ENCODE measurements around the gene PCSK6. TPM values are rescaled to one million over a fixed set of nuclear protein-coding genes. Genes with fewer than 3 reads are reported as not detected.

The PCSK6 gene
- polyA plus RNA-seq, 2 donors: 5.4 to 6.5 TPM

- H3K27ac ChIP-seq (ENCODE audit: low read depth in 2 of 2, low read length in 1 of 2): no peak overlapping the region
Measured at GRCh38 chr15:101450403-101451265, 38.9 kb downstream of the PCSK6 start.

GRCh38 chr15:101449471-101450402 lies 39.8 kb downstream of the PCSK6 start:
- Histone ChIP-seq H3K27me3 (ENCODE audit: control insufficient read depth in 1 of 2, insufficient read depth in 2 of 2, low read length in 2 of 2) (no peaks in the 10 kb centered on the region), H3K27ac (ENCODE audit: low read depth in 2 of 2, low read length in 1 of 2) (no peak overlapping the region), H3K9me3 (ENCODE audit: control insufficient read depth in 2 of 2, insufficient read depth in 1 of 2, low read depth in 1 of 2, low read length in 1 of 2) (no peaks in the 10 kb centered on the region), H3K4me1 (ENCODE audit: control insufficient read depth in 2 of 2, insufficient read depth in 2 of 2, low read length in 1 of 2) (peaks cover 4 to 9% of the 10 kb centered on the region in 2 donors), H3K36me3 (ENCODE audit: control insufficient read depth in 2 of 2, insufficient read depth in 2 of 2, low read length in 1 of 2) (no peaks in the 10 kb centered on the region), H3K4me3 (ENCODE audit: low read depth in 1 of 2, low read length in 2 of 2) (no peak overlapping the region)
- 86 to 90% methylated on average over 21 of the region's 21 CpGs for WGBS, 2 donors

More at GRCh38 chr15:101450403-101451265, 38.9 kb downstream of the PCSK6 start:
- no peaks in the 10 kb centered on the region for H3K36me3 ChIP-seq (ENCODE audit: control insufficient read depth in 2 of 2, insufficient read depth in 2 of 2, low read length in 1 of 2)
- no peak overlapping the region for H3K4me3 ChIP-seq (ENCODE audit: low read depth in 1 of 2, low read length in 2 of 2)
- 75 to 78% methylated on average over 18 of the region's 18 CpGs for WGBS, 2 donors
- no peaks in the 10 kb centered on the region for H3K9me3 ChIP-seq (ENCODE audit: control insufficient read depth in 2 of 2, insufficient read depth in 1 of 2, low read depth in 1 of 2, low read length in 1 of 2)
- no peaks in the 10 kb centered on the region for H3K27me3 ChIP-seq (ENCODE audit: control insufficient read depth in 1 of 2, insufficient read depth in 2 of 2, low read length in 2 of 2)
- peaks cover 4 to 9% of the 10 kb centered on the region in 2 donors for H3K4me1 ChIP-seq (ENCODE audit: control insufficient read depth in 2 of 2, insufficient read depth in 2 of 2, low read length in 1 of 2)

GRCh38 chr15:101448336-101448735 lies 41.2 kb downstream of the PCSK6 start:
- WGBS, 2 donors: 94 to 95% methylated on average over 3 of the region's 3 CpGs
- no peak overlapping the region for H3K4me3 ChIP-seq (ENCODE audit: low read depth in 1 of 2, low read length in 2 of 2)
- no peaks in the 10 kb centered on the region for H3K36me3 ChIP-seq (ENCODE audit: control insufficient read depth in 2 of 2, insufficient read depth in 2 of 2, low read length in 1 of 2)

GRCh38 chr15:101447561-101448071 lies 41.9 kb downstream of the PCSK6 start:
- WGBS, 2 donors: 94% methylated on average over 20 of the region's 20 CpGs
- Histone ChIP-seq H3K4me3 (ENCODE audit: low read depth in 1 of 2, low read length in 2 of 2) (no peak overlapping the region), H3K27ac (ENCODE audit: low read depth in 2 of 2, low read length in 1 of 2) (no peak overlapping the region), H3K27me3 (ENCODE audit: control insufficient read depth in 1 of 2, insufficient read depth in 2 of 2, low read length in 2 of 2) (no peaks in the 10 kb centered on the region), H3K4me1 (ENCODE audit: control insufficient read depth in 2 of 2, insufficient read depth in 2 of 2, low read length in 1 of 2) (peaks cover 4 to 9% of the 10 kb centered on the region in 2 donors), H3K9me3 (ENCODE audit: control insufficient read depth in 2 of 2, insufficient read depth in 1 of 2, low read depth in 1 of 2, low read length in 1 of 2) (no peaks in the 10 kb centered on the region), H3K36me3 (ENCODE audit: control insufficient read depth in 2 of 2, insufficient read depth in 2 of 2, low read length in 1 of 2) (no peaks in the 10 kb centered on the region)

More at GRCh38 chr15:101448336-101448735, 41.2 kb downstream of the PCSK6 start:
- H3K9me3 ChIP-seq (ENCODE audit: control insufficient read depth in 2 of 2, insufficient read depth in 1 of 2, low read depth in 1 of 2, low read length in 1 of 2): no peaks in the 10 kb centered on the region
- no peak overlapping the region for H3K27ac ChIP-seq (ENCODE audit: low read depth in 2 of 2, low read length in 1 of 2)
- peaks cover 4 to 9% of the 10 kb centered on the region in 2 donors for H3K4me1 ChIP-seq (ENCODE audit: control insufficient read depth in 2 of 2, insufficient read depth in 2 of 2, low read length in 1 of 2)
- no peaks in the 10 kb centered on the region for H3K27me3 ChIP-seq (ENCODE audit: control insufficient read depth in 1 of 2, insufficient read depth in 2 of 2, low read length in 2 of 2)

- no peaks in the 10 kb centered on the region for H3K27me3 ChIP-seq (ENCODE audit: control insufficient read depth in 1 of 2, insufficient read depth in 2 of 2, low read length in 2 of 2)
- H3K36me3 ChIP-seq (ENCODE audit: control insufficient read depth in 2 of 2, insufficient read depth in 2 of 2, low read length in 1 of 2): no peaks in the 10 kb centered on the region
- peaks cover 4 to 9% of the 10 kb centered on the region in 2 donors for H3K4me1 ChIP-seq (ENCODE audit: control insufficient read depth in 2 of 2, insufficient read depth in 2 of 2, low read length in 1 of 2)
- 90 to 97% methylated on average over 2 of the region's 2 CpGs for WGBS, 2 donors
- no peak overlapping the region for H3K27ac ChIP-seq (ENCODE audit: low read depth in 2 of 2, low read length in 1 of 2)
- H3K4me3 ChIP-seq (ENCODE audit: low read depth in 1 of 2, low read length in 2 of 2): no peak overlapping the region
- no peaks in the 10 kb centered on the region for H3K9me3 ChIP-seq (ENCODE audit: control insufficient read depth in 2 of 2, insufficient read depth in 1 of 2, low read depth in 1 of 2, low read length in 1 of 2)
Measured at GRCh38 chr15:101447168-101447533, 42.4 kb downstream of the PCSK6 start.

GRCh38 chr15:101446518-101447167 lies 42.9 kb downstream of the PCSK6 start:
- Histone ChIP-seq H3K27me3 (ENCODE audit: control insufficient read depth in 1 of 2, insufficient read depth in 2 of 2, low read length in 2 of 2) (no peaks in the 10 kb centered on the region), H3K36me3 (ENCODE audit: control insufficient read depth in 2 of 2, insufficient read depth in 2 of 2, low read length in 1 of 2) (no peaks in the 10 kb centered on the region), H3K9me3 (ENCODE audit: control insufficient read depth in 2 of 2, insufficient read depth in 1 of 2, low read depth in 1 of 2, low read length in 1 of 2) (no peaks in the 10 kb centered on the region), H3K4me1 (ENCODE audit: control insufficient read depth in 2 of 2, insufficient read depth in 2 of 2, low read length in 1 of 2) (peaks cover 4 to 9% of the 10 kb centered on the region in 2 donors), H3K27ac (ENCODE audit: low read depth in 2 of 2, low read length in 1 of 2) (peak overlapping the region in 1 of 2 donors; percentile 34), H3K4me3 (ENCODE audit: low read depth in 1 of 2, low read length in 2 of 2) (no peak overlapping the region)
- WGBS, 2 donors: 62 to 64% methylated on average over 12 of the region's 12 CpGs

GRCh38 chr15:101445562-101446517 lies 43.7 kb downstream of the PCSK6 start:
- H3K4me1 ChIP-seq (ENCODE audit: control insufficient read depth in 2 of 2, insufficient read depth in 2 of 2, low read length in 1 of 2): peaks cover 4 to 12% of the 10 kb centered on the region in 2 donors
- H3K9me3 ChIP-seq (ENCODE audit: control insufficient read depth in 2 of 2, insufficient read depth in 1 of 2, low read depth in 1 of 2, low read length in 1 of 2): no peaks in the 10 kb centered on the region
- H3K27me3 ChIP-seq (ENCODE audit: control insufficient read depth in 1 of 2, insufficient read depth in 2 of 2, low read length in 2 of 2): no peaks in the 10 kb centered on the region
- H3K4me3 ChIP-seq (ENCODE audit: low read depth in 1 of 2, low read length in 2 of 2): no peak overlapping the region
- 45 to 56% methylated on average over 22 of the region's 22 CpGs for WGBS, 2 donors
- H3K27ac ChIP-seq (ENCODE audit: low read depth in 2 of 2, low read length in 1 of 2): peak overlapping the region in 1 of 2 donors; percentile 28
- no peaks in the 10 kb centered on the region for H3K36me3 ChIP-seq (ENCODE audit: control insufficient read depth in 2 of 2, insufficient read depth in 2 of 2, low read length in 1 of 2)

GRCh38 chr15:101444807-101445508 lies 44.5 kb downstream of the PCSK6 start:
- Histone ChIP-seq H3K27ac (ENCODE audit: low read depth in 2 of 2, low read length in 1 of 2) (no peak overlapping the region), H3K4me1 (ENCODE audit: control insufficient read depth in 2 of 2, insufficient read depth in 2 of 2, low read length in 1 of 2) (peaks cover 4 to 9% of the 10 kb centered on the region in 2 donors), H3K27me3 (ENCODE audit: control insufficient read depth in 1 of 2, insufficient read depth in 2 of 2, low read length in 2 of 2) (no peaks in the 10 kb centered on the region), H3K4me3 (ENCODE audit: low read depth in 1 of 2, low read length in 2 of 2) (no peak overlapping the region), H3K9me3 (ENCODE audit: control insufficient read depth in 2 of 2, insufficient read depth in 1 of 2, low read depth in 1 of 2, low read length in 1 of 2) (no peaks in the 10 kb centered on the region), H3K36me3 (ENCODE audit: control insufficient read depth in 2 of 2, insufficient read depth in 2 of 2, low read length in 1 of 2) (no peaks in the 10 kb centered on the region)
- 89 to 92% methylated on average over 12 of the region's 12 CpGs for WGBS, 2 donors

Measured in esophagus (tissue), 2 donors.